Measurements from ENCODE around the gene IDH3A. TPM values are rescaled to one million over a fixed set of nuclear protein-coding genes. Genes with fewer than 3 reads are reported as not detected.
"Not testable (repeated sequence)": the region's sequence is repeated elsewhere in the genome, so short reads cannot be mapped to it uniquely, and the experiment has no call there.

Gene IDH3A
- total RNA-seq, 2 experiments from 2014 or later: 106 to 111 TPM

DNA sequence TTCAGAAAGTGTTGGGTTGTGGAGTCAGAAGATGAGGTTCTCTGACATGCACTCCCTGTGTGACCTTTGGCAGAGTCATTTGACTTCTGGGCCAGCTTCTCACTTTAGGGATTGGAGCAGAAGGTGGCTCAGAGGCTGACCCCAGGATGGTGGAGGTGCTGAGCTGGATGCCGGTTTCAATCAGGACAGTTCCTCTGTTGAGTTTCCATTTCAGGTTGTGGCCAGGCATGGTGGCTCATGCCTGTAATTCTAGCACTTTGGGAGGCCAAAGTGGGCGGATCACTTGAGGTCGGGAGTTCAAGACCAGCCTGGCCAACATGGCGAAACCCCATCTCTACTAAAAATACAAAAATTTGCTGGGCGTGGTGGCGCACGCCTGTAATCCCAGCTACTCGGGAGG, 1.9 kb downstream of the IDH3A start:
- H3K4me3 Mint-ChIP-seq, H3K27ac Mint-ChIP-seq, H3K27me3 Mint-ChIP-seq, H3K36me3 Mint-ChIP-seq, H3K9me3 Mint-ChIP-seq: not testable (repeated sequence)
- H3K4me1 Mint-ChIP-seq (ENCODE audit: low read depth): peaks cover 40% of the 10 kb centered on the region
- POLR2A ChIA-PET: interaction anchor here (0.7 kb wide), 1 partner anchor 26 kb away, joined by 3 read pairs; no protein-coding TSS in a partner anchor
- intact Hi-C loops (cut with micrococcal nuclease): loop anchor here (5.0 kb wide), 1 partner anchor 286 kb away; the partner anchor contains the start of gene IREB2
- peak; percentile 44 for DNase-seq
- CTCF ChIA-PET: interaction anchor here (0.9 to 3.7 kb wide), 4 partner anchors 15 to 44 kb away, joined by 3 to 22 read pairs (median 3); partner anchors contain the start of gene CIB2

DNA sequence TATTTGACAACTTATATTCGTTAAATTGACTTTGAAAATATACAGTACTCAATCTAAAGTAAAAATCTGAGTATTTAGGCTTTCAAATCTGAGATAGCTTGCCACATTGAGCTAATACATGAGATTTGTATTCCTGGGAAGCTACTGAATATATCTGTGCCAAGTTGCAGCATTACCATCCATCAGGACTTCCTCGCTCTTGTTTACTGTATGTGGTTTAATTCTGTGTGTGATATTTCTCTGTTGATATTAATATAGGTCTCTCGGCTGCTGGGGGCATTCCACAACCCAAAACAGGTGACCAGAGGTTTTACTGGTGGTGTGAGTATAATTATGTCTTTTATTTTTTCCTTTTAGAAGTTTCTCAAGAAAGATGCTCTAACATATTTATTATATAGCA, 5.8 kb downstream of the IDH3A start:
- Mint-ChIP-seq H3K4me3 (no peak overlapping the region), H3K27me3 (no peaks in the 10 kb centered on the region), H3K9me3 (no peaks in the 10 kb centered on the region), H3K36me3 (peaks cover 10% of the 10 kb centered on the region), H3K4me1 (ENCODE audit: low read depth) (peaks cover 29% of the 10 kb centered on the region), H3K27ac (no peak overlapping the region)
- no peak for DNase-seq
- intact Hi-C loops (cut with micrococcal nuclease): loop anchor here (5.0 kb wide), 1 partner anchor 282 kb away; the partner anchor contains the start of gene IREB2
- ChIA-PET POLR2A (no interaction called here), CTCF (interaction anchor here (1.6 to 2.4 kb wide), 2 partner anchors 41 to 85 kb away, joined by 4 to 10 read pairs; no protein-coding TSS in a partner anchor)

DNA sequence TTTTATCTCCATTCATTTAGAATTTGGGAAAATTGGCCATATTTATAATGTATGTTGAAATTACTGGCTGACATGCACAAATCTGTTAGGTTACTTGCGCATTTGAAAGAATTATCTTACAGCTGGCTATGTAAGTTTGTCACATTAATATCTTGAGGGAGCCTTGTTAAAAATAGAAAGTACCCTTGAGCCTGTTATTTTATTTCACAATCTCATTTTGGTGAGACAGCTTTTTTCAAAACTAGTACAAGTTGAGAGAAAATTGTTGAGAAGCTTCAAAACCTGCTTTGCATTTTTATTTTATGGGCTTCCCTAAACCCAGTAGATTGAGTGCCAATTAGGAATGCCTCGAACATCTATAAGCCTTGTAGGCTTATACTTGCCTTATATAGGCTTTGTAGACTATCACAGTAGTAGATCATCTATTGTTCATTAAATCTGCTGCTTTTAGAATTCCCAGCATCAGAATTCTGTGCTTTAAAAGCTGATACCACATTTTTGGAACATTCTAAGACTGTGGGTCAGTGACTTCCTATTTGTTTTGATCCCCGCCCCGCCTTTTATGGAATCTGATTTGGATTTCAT, 6.3 kb downstream of the IDH3A start:
- Mint-ChIP-seq H3K9me3 (no peaks in the 10 kb centered on the region), H3K27ac (no peak overlapping the region), H3K27me3 (no peaks in the 10 kb centered on the region), H3K4me3 (no peak overlapping the region), H3K36me3 (peaks cover 13% of the 10 kb centered on the region), H3K4me1 (ENCODE audit: low read depth) (peaks cover 24% of the 10 kb centered on the region)
- intact Hi-C loops (cut with micrococcal nuclease): no loop called here
- CTCF ChIA-PET: interaction anchor here (1.6 to 2.4 kb wide), 2 partner anchors 40 to 85 kb away, joined by 4 to 10 read pairs; no protein-coding TSS in a partner anchor
- POLR2A ChIA-PET: no interaction called here
- no peak for DNase-seq

DNA sequence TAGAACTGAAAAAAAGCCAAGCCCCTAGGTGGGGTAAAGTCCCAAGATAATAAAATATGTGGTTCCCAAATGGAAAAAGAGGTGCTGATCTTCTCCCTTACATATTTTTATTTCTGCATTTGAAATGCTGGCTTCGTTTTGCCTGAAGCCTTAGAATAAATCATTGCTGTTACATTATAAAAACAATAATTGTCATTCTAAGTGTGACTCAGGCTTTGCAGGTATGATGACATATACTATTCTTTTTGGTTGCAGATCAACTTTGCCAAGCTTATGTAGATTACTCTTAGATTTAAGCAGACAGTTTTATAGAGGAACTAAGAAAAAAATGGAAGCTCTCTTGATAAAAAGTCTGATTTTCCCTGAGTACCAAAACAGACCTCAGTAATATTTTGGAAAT, 7.5 kb downstream of the IDH3A start:
- H3K27me3 Mint-ChIP-seq: no peaks in the 10 kb centered on the region
- intact Hi-C loops (cut with micrococcal nuclease): no loop called here
- H3K4me1 Mint-ChIP-seq (ENCODE audit: low read depth): peaks cover 16% of the 10 kb centered on the region
- H3K4me3 Mint-ChIP-seq: no peak overlapping the region
- peaks cover 16% of the 10 kb centered on the region for H3K36me3 Mint-ChIP-seq
- no peak for DNase-seq
- H3K27ac Mint-ChIP-seq: no peak overlapping the region
- ChIA-PET CTCF (interaction anchor here (1.5 to 2.4 kb wide), 2 partner anchors 39 to 84 kb away, joined by 7 to 10 read pairs; no protein-coding TSS in a partner anchor), POLR2A (no interaction called here)
- H3K9me3 Mint-ChIP-seq: no peaks in the 10 kb centered on the region

DNA sequence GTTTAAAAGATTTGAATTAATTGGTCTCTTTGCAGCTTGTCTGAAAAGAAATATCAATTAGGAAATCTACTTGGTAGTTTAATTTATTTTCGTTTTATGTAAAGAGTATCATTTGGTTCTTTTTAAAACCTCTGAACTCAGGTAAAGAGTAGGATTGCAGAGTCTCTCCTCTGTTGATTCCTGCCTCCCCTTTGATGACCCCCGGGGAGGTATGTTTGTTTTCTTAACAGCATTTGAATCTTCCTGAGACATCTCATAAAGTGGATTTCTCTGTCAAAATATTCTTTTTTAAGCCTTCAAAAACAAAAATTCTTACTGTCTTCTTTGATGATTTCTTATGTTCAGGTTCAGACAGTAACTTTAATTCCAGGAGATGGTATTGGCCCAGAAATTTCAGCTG, 8.0 kb downstream of the IDH3A start:
- intact Hi-C loops (cut with micrococcal nuclease): no loop called here
- POLR2A ChIA-PET: no interaction called here
- no peak for DNase-seq
- CTCF ChIA-PET: interaction anchor here (1.5 kb wide), 1 partner anchor 84 kb away, joined by 7 read pairs; no protein-coding TSS in a partner anchor
- H3K4me1 Mint-ChIP-seq (ENCODE audit: low read depth): peaks cover 21% of the 10 kb centered on the region
- peaks cover 21% of the 10 kb centered on the region for H3K36me3 Mint-ChIP-seq
- H3K4me3 Mint-ChIP-seq: no peak overlapping the region
- no peak overlapping the region for H3K27ac Mint-ChIP-seq
- H3K27me3 Mint-ChIP-seq: no peaks in the 10 kb centered on the region
- no peaks in the 10 kb centered on the region for H3K9me3 Mint-ChIP-seq

DNA sequence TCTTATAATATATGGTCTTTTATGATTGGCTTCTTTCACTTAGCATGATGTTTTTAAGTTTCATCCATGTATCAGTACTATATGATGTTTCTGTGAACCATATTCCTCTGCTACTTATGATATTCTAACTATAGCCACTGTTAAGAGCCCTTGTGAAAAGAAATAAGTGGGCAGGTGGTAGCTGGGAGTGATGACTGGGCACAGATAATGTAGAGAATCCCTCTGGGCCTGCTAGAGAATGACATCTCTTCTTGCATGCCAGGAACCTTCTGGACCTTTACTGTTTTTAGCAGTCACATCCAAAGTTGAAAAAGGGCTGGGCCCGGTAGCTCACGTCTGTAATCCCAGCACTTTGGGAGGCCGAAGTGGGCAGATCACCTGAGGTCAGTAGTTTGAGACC, 10.2 kb downstream of the IDH3A start:
- no peaks in the 10 kb centered on the region for H3K9me3 Mint-ChIP-seq
- ChIA-PET POLR2A (no interaction called here), CTCF (interaction anchor here (1.2 kb wide), 1 partner anchor 36 kb away, joined by 3 read pairs; no protein-coding TSS in a partner anchor)
- H3K4me3 Mint-ChIP-seq: no peak overlapping the region
- H3K27me3 Mint-ChIP-seq: no peaks in the 10 kb centered on the region
- H3K36me3 Mint-ChIP-seq: peaks cover 30% of the 10 kb centered on the region
- peaks cover 8% of the 10 kb centered on the region for H3K4me1 Mint-ChIP-seq (ENCODE audit: low read depth)
- DNase-seq: no peak
- intact Hi-C loops (cut with micrococcal nuclease): no loop called here
- no peak overlapping the region for H3K27ac Mint-ChIP-seq

DNA sequence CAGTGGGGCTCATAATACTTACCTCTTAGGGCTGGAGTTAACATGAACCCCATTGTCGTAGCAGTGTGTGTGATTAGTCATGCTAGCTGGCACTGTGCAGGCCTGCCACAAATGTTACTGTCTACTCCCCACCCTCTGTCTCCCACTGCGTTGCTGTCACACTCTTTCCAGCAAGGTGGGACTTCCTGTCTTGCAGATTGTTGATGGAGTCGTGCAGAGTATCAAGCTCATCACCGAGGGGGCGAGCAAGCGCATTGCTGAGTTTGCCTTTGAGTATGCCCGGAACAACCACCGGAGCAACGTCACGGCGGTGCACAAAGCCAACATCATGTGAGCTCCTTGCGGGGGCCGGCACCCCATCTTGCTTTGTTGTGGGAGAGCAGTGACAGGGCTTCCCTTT, 12.9 kb downstream of the IDH3A start:
- POLR2A ChIA-PET: interaction anchor here (1.0 kb wide), 1 partner anchor 13 kb away, joined by 3 read pairs; no protein-coding TSS in a partner anchor
- no peaks in the 10 kb centered on the region for H3K27me3 Mint-ChIP-seq
- H3K36me3 Mint-ChIP-seq: peaks cover 44% of the 10 kb centered on the region
- H3K27ac Mint-ChIP-seq: peak overlapping the region; percentile 74
- H3K9me3 Mint-ChIP-seq: no peaks in the 10 kb centered on the region
- peak; percentile 74 for DNase-seq
- peaks cover 13% of the 10 kb centered on the region for H3K4me1 Mint-ChIP-seq (ENCODE audit: low read depth)
- H3K4me3 Mint-ChIP-seq: no peak overlapping the region
- CTCF ChIA-PET: interaction anchor here (1.1 to 1.4 kb wide), 2 partner anchors 31 to 34 kb away, joined by 3 to 4 read pairs; partner anchors contain the start of gene CIB2
- intact Hi-C loops (cut with micrococcal nuclease): no loop called here

DNA sequence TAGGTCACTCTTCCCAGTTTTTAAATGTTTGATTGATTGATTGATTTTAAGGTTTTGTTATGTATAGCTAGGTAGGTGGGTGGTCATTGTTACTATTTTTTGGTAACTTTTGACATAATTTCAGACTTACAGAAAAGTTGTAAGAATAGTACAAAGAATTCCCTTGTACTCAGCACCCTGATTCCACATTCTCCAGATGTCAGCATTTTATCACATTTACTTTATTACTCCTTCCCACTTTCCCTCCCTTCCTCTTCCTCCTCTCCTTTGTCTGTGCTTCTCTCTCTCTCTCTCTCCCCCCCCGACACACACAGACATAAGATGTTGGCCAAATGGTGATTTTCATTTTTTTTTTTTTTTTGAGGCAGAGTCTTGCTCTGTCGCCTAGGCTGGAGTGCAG, 14.8 kb downstream of the IDH3A start:
- POLR2A ChIA-PET: no interaction called here
- CTCF ChIA-PET: no interaction called here
- Mint-ChIP-seq H3K4me1 (ENCODE audit: low read depth) (peaks cover 23% of the 10 kb centered on the region), H3K27me3 (no peaks in the 10 kb centered on the region), H3K36me3 (peaks cover 56% of the 10 kb centered on the region), H3K9me3 (no peaks in the 10 kb centered on the region), H3K4me3 (no peak overlapping the region), H3K27ac (no peak overlapping the region)
- DNase-seq: no peak
- intact Hi-C loops (cut with micrococcal nuclease): no loop called here

DNA sequence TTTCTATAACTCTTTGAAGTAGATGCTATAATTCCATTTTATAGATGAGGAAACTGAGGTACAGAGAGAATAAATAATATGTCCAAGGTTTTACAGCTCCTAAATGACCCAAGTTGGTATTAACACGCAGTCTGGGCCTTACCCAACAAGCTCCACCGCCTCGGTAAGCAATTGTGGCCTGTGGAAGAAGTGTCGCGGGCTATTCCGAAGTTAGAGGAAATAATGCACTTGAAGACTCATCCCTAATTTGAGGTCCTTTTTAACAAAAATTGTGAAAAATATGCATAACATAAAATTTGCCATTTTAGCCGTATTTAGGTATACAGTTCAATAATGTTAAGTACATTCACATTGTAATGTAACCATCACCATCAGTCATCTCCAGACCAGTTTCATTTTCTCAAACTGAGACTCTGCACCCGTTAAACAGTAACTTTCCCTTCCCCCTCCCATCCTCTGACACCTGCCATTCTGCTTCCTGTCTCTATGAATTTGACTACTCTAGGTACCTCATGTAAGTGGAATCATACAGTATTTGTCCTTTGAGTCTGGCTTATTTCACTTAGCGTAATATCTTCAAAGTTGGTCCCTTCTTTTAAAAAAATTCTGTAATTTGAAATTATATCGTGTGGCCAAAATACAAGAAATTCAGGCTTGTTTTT, 18.2 kb downstream of the IDH3A start:
- Mint-ChIP-seq H3K9me3 (no peaks in the 10 kb centered on the region), H3K27me3 (no peaks in the 10 kb centered on the region), H3K36me3 (peaks cover 65% of the 10 kb centered on the region), H3K4me3 (no peak overlapping the region), H3K27ac (peak overlapping the region; percentile 49), H3K4me1 (ENCODE audit: low read depth) (peaks cover 20% of the 10 kb centered on the region)
- intact Hi-C loops (cut with micrococcal nuclease): loop anchor here (1.0 kb wide), 2 partner anchors 18 to 133 kb away; partner anchors contain the start of gene IDH3A
- DNase-seq: peak; percentile 66
- ChIA-PET POLR2A (no interaction called here), CTCF (interaction anchor here (0.9 to 2.5 kb wide), 6 partner anchors 9 to 73 kb away, joined by 3 to 8 read pairs (median 4); partner anchors contain the start of gene CIB2)

DNA sequence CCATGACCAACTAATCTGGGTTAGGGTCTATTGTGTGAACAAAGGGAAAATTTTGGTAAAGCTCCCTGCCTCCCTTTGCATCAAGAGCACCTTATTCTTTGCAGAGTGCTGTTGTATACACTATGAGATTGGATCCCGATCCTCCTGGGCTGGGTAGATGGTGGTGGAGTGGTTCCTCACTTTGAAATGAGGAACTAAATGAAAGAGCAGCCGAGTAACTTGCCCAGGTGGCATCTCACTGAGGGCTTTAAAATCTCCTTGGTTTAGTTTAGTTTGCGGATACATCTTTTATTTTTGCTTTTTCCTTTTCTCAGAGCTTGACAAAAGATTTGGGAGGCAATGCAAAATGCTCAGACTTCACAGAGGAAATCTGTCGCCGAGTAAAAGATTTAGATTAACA, 19.4 kb downstream of the IDH3A start:
- DNase-seq: no peak
- peaks cover 67% of the 10 kb centered on the region for H3K36me3 Mint-ChIP-seq

DNA sequence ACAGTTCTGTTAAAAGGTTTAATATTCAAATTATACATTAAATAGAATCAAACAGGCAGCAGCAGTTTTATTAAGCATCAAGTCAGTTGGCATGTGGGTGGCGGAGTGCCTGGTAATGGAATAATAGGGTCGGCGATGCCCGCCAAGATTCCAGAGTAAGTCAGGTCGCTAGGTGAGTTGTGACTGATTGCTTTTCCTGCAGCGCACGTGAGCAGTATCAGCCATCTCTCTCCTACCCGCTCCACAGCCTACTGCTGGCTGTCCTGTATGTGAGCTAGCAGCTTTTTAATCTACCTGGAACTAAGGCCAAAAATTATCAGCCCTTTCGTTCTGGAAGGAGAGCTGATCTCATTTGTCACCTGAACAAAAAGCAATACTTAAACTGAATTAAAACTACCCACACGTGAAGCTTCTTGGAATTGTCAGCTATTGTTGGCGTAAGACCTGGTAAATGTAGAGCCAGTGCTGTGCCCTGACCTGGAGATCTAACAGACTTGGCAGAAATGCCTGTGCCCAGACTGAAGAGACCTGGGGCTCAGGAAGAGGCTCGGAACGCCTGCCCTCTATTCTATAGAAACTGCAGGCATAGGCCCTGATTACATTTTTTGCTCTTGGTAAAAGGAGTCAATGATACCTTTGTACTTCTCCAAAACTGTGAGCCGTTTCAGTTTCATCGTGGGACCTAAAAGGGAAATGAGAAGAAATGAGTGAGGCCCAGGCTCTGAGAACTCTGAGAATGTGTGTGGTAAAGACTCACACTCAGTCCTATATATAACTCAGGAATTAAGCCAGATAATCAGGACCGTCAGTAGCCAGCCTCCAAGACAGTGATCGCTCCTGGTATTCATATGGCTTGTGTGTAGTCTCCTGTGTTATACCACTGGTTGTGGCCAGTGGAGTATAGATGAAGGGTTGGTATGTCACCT, 21.9 kb downstream of the IDH3A start:
- H3K27ac Mint-ChIP-seq: no peak overlapping the region
- no peaks in the 10 kb centered on the region for H3K27me3 Mint-ChIP-seq
- ChIA-PET POLR2A (no interaction called here), CTCF (no interaction called here)
- H3K4me3 Mint-ChIP-seq: no peak overlapping the region
- intact Hi-C loops (cut with micrococcal nuclease): no loop called here
- H3K9me3 Mint-ChIP-seq: no peaks in the 10 kb centered on the region
- no peak for DNase-seq
- peaks cover 54% of the 10 kb centered on the region for H3K36me3 Mint-ChIP-seq
- peaks cover 32% of the 10 kb centered on the region for H3K4me1 Mint-ChIP-seq (ENCODE audit: low read depth)

More for the DNA sequence above, 19.4 kb downstream of the IDH3A start:
- H3K27me3 Mint-ChIP-seq: no peaks in the 10 kb centered on the region
- ChIA-PET CTCF (interaction anchor here (1.7 kb wide), 1 partner anchor 8 kb away, joined by 6 read pairs; no protein-coding TSS in a partner anchor), POLR2A (no interaction called here)
- intact Hi-C loops (cut with micrococcal nuclease): no loop called here
- H3K27ac Mint-ChIP-seq: no peak overlapping the region
- H3K4me3 Mint-ChIP-seq: no peak overlapping the region
- peaks cover 24% of the 10 kb centered on the region for H3K4me1 Mint-ChIP-seq (ENCODE audit: low read depth)
- no peaks in the 10 kb centered on the region for H3K9me3 Mint-ChIP-seq

Measured in activated CD4-positive, alpha-beta memory T cell treated with anti-CD3 and anti-CD28 coated beads for 36 hours (primary cell).